Right atrium auricular region (tissue), 2 donors: ENCODE data around the gene PNRC1. TPM values are rescaled to one million over a fixed set of nuclear protein-coding genes. Genes with fewer than 3 reads are reported as not detected.

Experiments used
- DNase-seq: peaks from one replicate; pipeline ENCODE4 v3.0.0-alpha.2; 2019; ENCODE audit warnings: low spot score
- H3K27ac ChIP-seq, 2 donors: fragments of 200-600 bp; sonication (generic); 1 replicate in 1 of 2; 2 replicates in 1 of 2; pipeline ENCODE4 v1.5.1; 2016 to 2019
- H3K27me3 ChIP-seq, 2 donors: fragments of 200-600 bp; sonication (generic); one replicate each; pipeline versions ENCODE4 v1.5.1 to v1.6.0; 2017 to 2019
- H3K36me3 ChIP-seq: fragments of 200-600 bp; sonication (generic); one replicate; pipeline ENCODE4 v1.5.1; 2016
- H3K4me1 ChIP-seq, 2 donors: fragments of 200-600 bp; sonication (generic); one replicate each; pipeline versions ENCODE4 v1.5.1 to v1.6.0; 2017 to 2019
- H3K4me3 ChIP-seq, 2 donors: fragments of 200-600 bp; sonication (generic); 1 replicate in 1 of 2; 2 replicates in 1 of 2; pipeline ENCODE4 v1.5.1; 2017 to 2019; ENCODE audit warnings: mild to moderate bottlenecking in 1 of 2, moderate library complexity in 1 of 2
- H3K9me3 ChIP-seq, 2 donors: fragments of 200-600 bp; sonication (generic); one replicate each; pipeline ENCODE4 v1.5.1; 2019
- total RNA-seq, 2 donors: library from RNA; depleted of rRNA; stranded (reverse); fragments of >200 nt; gene quantifications; one replicate each; pipeline ENCODE4 v1.1.0, GENCODE V29; 2016
- TF ChIP-seq, protein P1 (sequence below), 2 donors: fragments of 200-600 bp; sonication (generic); IDR thresholded peaks; one replicate each; pipeline ENCODE4 v1.5.1; 2019; ENCODE audit warnings: antibody characterized with exemption in 2 of 2

PNRC1 gene
- total RNA-seq, 2 donors from 2014 or later, result 180 to 201 TPM

DNA sequence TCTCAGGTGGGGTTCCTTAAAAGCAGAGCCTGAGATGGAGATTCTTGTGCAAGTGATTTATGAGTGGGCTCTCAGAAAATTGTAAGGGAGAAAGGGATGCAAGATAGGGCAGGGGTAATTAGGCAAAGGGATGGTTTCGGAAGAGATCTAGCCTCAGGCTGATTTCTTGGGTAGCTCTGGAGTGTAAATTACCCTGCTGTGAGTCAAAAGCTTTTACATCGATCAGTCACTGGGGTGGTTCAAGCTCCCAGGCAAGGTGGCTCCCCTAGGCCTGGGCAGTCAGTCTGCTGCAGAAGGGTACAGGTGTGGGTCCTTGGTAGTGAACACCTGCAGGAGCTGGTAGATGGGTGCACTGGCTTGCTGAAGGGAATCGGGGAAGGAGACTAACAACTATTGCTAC lies 54.2 kb downstream of the PNRC1 start:
- no peak for DNase-seq
- no peak overlapping the region for H3K27ac ChIP-seq

More for the DNA sequence above, 54.2 kb downstream of the PNRC1 start:
- Histone ChIP-seq H3K36me3 (no peaks in the 10 kb centered on the region), H3K9me3 (no peaks in the 10 kb centered on the region), H3K4me1 (no peaks in the 10 kb centered on the region), H3K4me3 (no peak overlapping the region), H3K27me3 (no peaks in the 10 kb centered on the region)
- TF ChIP-seq, protein P1, sequence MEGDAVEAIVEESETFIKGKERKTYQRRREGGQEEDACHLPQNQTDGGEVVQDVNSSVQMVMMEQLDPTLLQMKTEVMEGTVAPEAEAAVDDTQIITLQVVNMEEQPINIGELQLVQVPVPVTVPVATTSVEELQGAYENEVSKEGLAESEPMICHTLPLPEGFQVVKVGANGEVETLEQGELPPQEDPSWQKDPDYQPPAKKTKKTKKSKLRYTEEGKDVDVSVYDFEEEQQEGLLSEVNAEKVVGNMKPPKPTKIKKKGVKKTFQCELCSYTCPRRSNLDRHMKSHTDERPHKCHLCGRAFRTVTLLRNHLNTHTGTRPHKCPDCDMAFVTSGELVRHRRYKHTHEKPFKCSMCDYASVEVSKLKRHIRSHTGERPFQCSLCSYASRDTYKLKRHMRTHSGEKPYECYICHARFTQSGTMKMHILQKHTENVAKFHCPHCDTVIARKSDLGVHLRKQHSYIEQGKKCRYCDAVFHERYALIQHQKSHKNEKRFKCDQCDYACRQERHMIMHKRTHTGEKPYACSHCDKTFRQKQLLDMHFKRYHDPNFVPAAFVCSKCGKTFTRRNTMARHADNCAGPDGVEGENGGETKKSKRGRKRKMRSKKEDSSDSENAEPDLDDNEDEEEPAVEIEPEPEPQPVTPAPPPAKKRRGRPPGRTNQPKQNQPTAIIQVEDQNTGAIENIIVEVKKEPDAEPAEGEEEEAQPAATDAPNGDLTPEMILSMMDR (IDR thresholded peaks at IDR 0.05), result no peak

Other genes starting within 250 kb of the PNRC1 start
- gene RNGTT, start 117.1 kb upstream of the PNRC1 start, total RNA-seq, result 10 to 100 TPM in 1 of 2 donors, 1 to 10 TPM in 1; 7.5 to 11.3 TPM
- under 1 TPM in 1 of 2 donors, not detected in 1; 0.75 TPM for gene SRSF12, start 37.3 kb downstream of the PNRC1 start, total RNA-seq
- 10 to 100 TPM; 13.3 to 15.5 TPM for gene PM20D2, start 65.3 kb downstream of the PNRC1 start, total RNA-seq
- gene GABRR1, start 136.6 kb downstream of the PNRC1 start, total RNA-seq, result under 1 TPM in 1 of 2 donors, not detected in 1; 0.24 TPM
- gene GABRR2, start 234.5 kb downstream of the PNRC1 start, total RNA-seq, result under 1 TPM; 0.33 to 0.35 TPM